Esophagus squamous epithelium (tissue), 5 donors: ENCODE results near the gene LAMTOR2. TPM values are rescaled to one million over a fixed set of nuclear protein-coding genes. Genes with fewer than 3 reads are reported as not detected.
A peak's percentile ranks its signal among the peaks of the same experiment; 100 is the strongest.

Experiments used
- DNase-seq: peaks from one replicate; lab custom pipeline; 2025; lab: John Stamatoyannopoulos, UW
- H3K27ac ChIP-seq, 4 donors: fragments of 200-600 bp; sonication (generic); one replicate each; pipeline ENCODE4 v1.5.1; 2016 to 2019; ENCODE audit warnings: mild to moderate bottlenecking in 1 of 4
- H3K27me3 ChIP-seq, 4 donors: fragments of 200-600 bp; sonication (generic); 1 replicate in 3 of 4; 2 replicates in 1 of 4; pipeline versions ENCODE4 v1.5.1 to v1.6.0; 2017 to 2021; ENCODE audit warnings: antibody characterized with exemption in 1 of 4
- H3K36me3 ChIP-seq, 3 donors: fragments of 200-600 bp; sonication (generic); one replicate each; pipeline ENCODE4 v1.5.1; 2016 to 2019
- H3K4me1 ChIP-seq, 3 donors: fragments of 200-600 bp; sonication (generic); one replicate each; pipeline ENCODE4 v1.5.1; 2017 to 2019
- H3K4me3 ChIP-seq, 4 donors: fragments of 200-600 bp; sonication (generic); 1 replicate in 3 of 4; 2 replicates in 1 of 4; pipeline ENCODE4 v1.5.1; 2016 to 2019; ENCODE audit warnings: mild to moderate bottlenecking in 2 of 4, moderate library complexity in 1 of 4
- H3K9me3 ChIP-seq, 3 donors: fragments of 200-600 bp; sonication (generic); one replicate each; pipeline ENCODE4 v1.5.1; 2016 to 2019
- CTCF ChIP-seq, 6 experiments: fragments of 450-650 bp in 4 of 6; fragments of 200-600 bp in 2 of 6; sonication (generic) in 2 of 6; IDR thresholded peaks; one replicate each; pipeline ENCODE4 v1.5.1; 2016 to 2019; ENCODE audit warnings: antibody characterized with exemption in 6 of 6, mild to moderate bottlenecking in 4 of 6, moderate library complexity in 4 of 6
- POLR2A ChIP-seq, 4 donors: fragments of 450-650 bp; IDR thresholded peaks; one replicate each; pipeline ENCODE4 v1.6.1; 2017; ENCODE audit warnings: antibody characterized with exemption in 4 of 4, mild to moderate bottlenecking in 4 of 4, moderate library complexity in 3 of 4
- WGBS, 2 donors: methylation state at CpG; one replicate each; pipeline ENCODE4 v1.1.5; 2018; 5-methylcytosine and 5-hydroxymethylcytosine counted together
- intact Hi-C: fragments of 100-400 bp; cut with DNase I; formaldehyde crosslinking; loops from one replicate; pipeline ENCODE4 v1.15.0; 2022
- total RNA-seq, 4 donors: library from RNA; depleted of rRNA; stranded (reverse); fragments of >200 nt; gene quantifications; one replicate each; pipeline ENCODE4 v1.1.0, GENCODE V29; 2016
- donor health status: DM: yes; HTN: yes; CAD: no.

Gene LAMTOR2
- total RNA-seq, 4 donors from 2014 or later = 41.4 to 67.1 (median 53.3) TPM

DNA sequence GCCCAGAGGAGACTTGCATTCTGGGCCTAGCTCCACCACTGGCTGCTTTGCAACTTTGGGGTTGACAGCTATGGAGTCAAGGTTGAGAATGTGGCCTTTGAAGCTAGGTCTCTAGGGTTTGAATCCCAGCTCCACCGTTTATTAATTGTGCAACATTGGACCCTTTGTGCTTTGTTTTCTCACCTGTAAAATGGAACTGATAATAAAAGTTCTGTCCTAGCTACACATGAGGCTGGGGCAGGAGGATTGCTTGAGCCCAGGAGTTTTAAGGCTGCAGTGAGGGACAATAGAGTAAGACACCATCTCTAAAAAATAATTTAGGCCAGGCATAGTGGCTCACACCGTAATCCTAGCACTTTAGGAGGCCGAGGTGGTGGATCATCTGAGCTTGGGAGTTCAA lies 44.7 kb downstream of the LAMTOR2 start:
- WGBS, 2 donors = 76 to 92% methylated on average over 3 of the region's 3 CpGs
- no peaks in the 10 kb centered on the region for H3K27me3 ChIP-seq
- intact Hi-C loops = no loop called here

DNA sequence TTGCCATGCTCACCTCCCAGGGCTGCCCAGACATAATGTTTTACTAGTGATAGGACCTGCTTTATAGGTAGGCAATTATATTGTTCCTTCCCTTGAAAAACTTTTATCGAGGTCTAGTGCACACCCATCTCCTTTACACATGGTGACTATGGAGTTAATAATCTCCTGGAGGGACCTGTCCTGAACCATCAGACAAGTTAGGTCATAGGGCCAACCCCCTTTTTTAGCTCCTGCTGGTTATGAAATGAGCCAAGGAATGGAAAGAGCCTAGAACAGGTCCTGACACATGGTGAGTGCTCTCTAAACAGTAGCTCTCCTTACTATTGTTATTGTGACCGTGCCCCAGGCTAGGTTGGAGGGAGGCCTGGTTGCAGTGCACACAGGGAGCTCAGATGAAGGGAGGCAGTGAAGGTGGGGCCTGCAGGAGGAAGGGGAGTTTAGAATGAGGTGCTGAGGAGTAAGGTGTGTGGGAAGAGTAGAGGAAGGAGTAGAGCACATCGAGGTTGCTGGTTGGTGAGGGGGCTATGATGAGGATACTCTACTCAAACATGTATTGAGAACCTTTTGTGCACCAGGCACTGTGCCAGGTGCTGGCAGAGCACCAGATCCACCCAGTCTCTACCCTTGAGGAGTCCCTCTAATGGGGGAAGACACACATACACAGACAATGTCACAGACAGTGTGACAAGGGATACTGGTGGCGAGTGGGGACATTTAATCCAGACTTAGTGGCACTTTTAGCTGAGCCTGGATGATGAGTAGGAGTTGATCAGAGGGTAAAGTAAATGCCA lies 45.8 kb downstream of the LAMTOR2 start:
- Histone ChIP-seq H3K27me3 (no peaks in the 10 kb centered on the region), H3K27ac (peak overlapping the region; percentile 49 to 96 (median 60)), H3K9me3 (no peaks in the 10 kb centered on the region), H3K36me3 (no peaks in the 10 kb centered on the region), H3K4me1 (peaks cover 67 to 86% (median 83%) of the 10 kb centered on the region in 3 donors), H3K4me3 (no peak overlapping the region)
- TF ChIP-seq CTCF (IDR thresholded peaks at IDR 0.05) = no peak
- no peak for TF ChIP-seq POLR2A (IDR thresholded peaks at IDR 0.05)
- WGBS, 2 donors = 44 to 49% methylated on average over 4 of the region's 4 CpGs
- DNase-seq = no peak
- intact Hi-C loops = no loop called here

More for the DNA sequence above, 44.7 kb downstream of the LAMTOR2 start:
- H3K9me3 ChIP-seq = no peaks in the 10 kb centered on the region
- TF ChIP-seq POLR2A (IDR thresholded peaks at IDR 0.05) (no peak), CTCF (IDR thresholded peaks at IDR 0.05) (no peak)
- peak overlapping the region in 2 of 4 donors; percentile 25 to 38 for H3K27ac ChIP-seq
- H3K36me3 ChIP-seq = no peaks in the 10 kb centered on the region
- H3K4me3 ChIP-seq = no peak overlapping the region
- peaks cover 55 to 77% (median 76%) of the 10 kb centered on the region in 3 donors for H3K4me1 ChIP-seq
- no peak for DNase-seq

DNA sequence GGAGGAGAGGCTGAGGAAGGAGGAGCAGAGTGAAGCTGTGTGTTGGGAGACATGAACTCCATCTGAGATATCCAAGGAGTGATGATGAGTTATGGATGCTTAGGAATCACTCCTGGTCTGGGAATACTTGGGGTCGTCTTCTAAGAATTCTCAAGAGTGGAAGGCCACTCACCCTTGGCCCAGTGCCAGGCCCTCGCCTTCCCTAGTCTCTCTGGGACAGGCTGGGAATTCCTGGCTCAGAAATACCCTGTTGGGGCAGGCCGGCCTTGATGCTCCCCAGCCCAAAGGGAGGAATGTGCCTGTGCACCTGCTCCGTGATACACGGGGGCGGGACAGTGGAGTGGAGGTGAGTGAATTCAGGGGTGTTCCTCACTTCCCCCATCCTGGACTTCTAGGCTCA lies 47.3 kb downstream of the LAMTOR2 start:
- peaks cover 72 to 86% (median 80%) of the 10 kb centered on the region in 3 donors for H3K4me1 ChIP-seq
- H3K27ac ChIP-seq = peak overlapping the region; percentile 90 to 96 (median 92)
- H3K27me3 ChIP-seq = no peaks in the 10 kb centered on the region
- H3K9me3 ChIP-seq = no peaks in the 10 kb centered on the region
- 6 to 22% methylated on average over 2 of the region's 6 CpGs for WGBS, 2 donors
- H3K36me3 ChIP-seq = no peaks in the 10 kb centered on the region
- H3K4me3 ChIP-seq = no peak overlapping the region
- intact Hi-C loops = no loop called here
- TF ChIP-seq CTCF (IDR thresholded peaks at IDR 0.05) (no peak), POLR2A (IDR thresholded peaks at IDR 0.05) (no peak)
- no peak for DNase-seq

DNA sequence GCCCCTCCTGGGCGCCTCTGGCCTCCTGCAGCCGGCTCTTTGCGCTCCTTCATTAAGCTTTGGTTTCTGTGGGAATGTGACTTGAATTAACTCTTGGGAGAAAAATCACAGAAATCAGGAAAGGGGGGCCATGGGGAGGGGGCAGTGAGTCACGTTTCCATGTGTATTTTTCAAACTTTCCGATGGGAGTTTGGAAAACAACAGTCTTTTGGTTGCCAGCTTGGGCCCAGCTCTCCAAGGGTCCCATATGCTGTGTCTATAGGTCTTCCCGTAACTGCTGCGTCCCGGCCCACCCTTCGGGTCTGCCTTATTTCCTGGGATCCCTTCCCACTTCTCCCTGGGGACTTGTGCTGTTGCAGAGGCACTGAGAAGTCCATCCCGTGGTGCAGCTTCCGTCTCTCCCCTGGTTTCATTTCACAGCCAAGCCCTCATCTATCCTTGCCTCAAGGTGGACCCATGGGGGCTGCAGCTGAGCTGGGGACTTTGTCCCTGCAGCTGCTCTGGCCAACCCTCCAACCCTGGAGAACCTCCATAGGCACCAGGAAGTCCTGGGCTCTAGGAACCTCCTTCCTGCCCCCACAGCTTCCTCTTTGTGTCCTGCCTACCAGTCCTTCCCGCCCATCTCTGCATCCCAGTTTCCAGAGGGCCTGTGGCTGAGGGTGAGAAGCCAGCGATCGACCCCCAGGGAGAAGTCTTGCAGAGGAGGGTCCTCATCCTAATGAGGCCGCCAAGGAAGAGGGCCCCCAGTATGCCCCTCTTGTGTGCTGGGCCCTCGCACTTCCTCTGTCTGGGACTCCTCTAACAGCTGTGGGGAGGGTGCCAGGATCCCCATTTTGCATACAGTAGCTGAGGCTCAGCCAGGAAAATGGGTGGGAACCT lies 48.3 kb downstream of the LAMTOR2 start:
- H3K36me3 ChIP-seq = no peaks in the 10 kb centered on the region
- intact Hi-C loops = no loop called here
- H3K9me3 ChIP-seq = no peaks in the 10 kb centered on the region
- TF ChIP-seq CTCF (IDR thresholded peaks at IDR 0.05) (no peak), POLR2A (IDR thresholded peaks at IDR 0.05) (peak in 1 of 4 donors; percentile 4)
- peaks cover 72 to 86% (median 75%) of the 10 kb centered on the region in 3 donors for H3K4me1 ChIP-seq
- WGBS, 2 donors = 61 to 67% methylated on average over 11 to 12 of the region's 16 CpGs
- H3K4me3 ChIP-seq = peak overlapping the region in 1 of 4 donors; percentile 11
- H3K27me3 ChIP-seq = no peaks in the 10 kb centered on the region
- peak overlapping the region; percentile 90 to 96 (median 92) for H3K27ac ChIP-seq
- DNase-seq = no peak
